BJ (cell line): ENCODE data around the gene KIF1B. TPM values are rescaled to one million over a fixed set of nuclear protein-coding genes. Genes with fewer than 3 reads are reported as not detected.
A peak's percentile ranks its signal among the peaks of the same experiment; 100 is the strongest.

Experiments
- CTCF ChIA-PET: fragments of 350-600 bp; formaldehyde crosslinking; extraction: SDS; loops from one replicate; lab custom pipeline; 2021; ENCODE audit warnings: antibody characterized with exemption, inconsistent platforms; lab: Yijun Ruan, JAX
- POLR2A ChIA-PET: fragments of 300-600 bp; sonication (Branson Sonifier 250); formaldehyde crosslinking; extraction: SDS; loops from one replicate; lab custom pipeline; 2021; ENCODE audit warnings: antibody characterized with exemption; lab: Charles Lee
- DNase-seq: peaks from one replicate; pipeline ENCODE4 v3.0.0-alpha.2; 2011; ENCODE audit warnings: low read depth
- H3K27me3 ChIP-seq: 2 replicates; pipeline ENCODE4 v1.6.0; 2011; ENCODE audit warnings: low read length; ENCODE audit not compliant: control insufficient read depth, insufficient read depth
- H3K36me3 ChIP-seq: 2 replicates; pipeline ENCODE4 v1.5.1; 2011; ENCODE audit warnings: low read length; ENCODE audit not compliant: control insufficient read depth, insufficient read depth
- H3K4me3 ChIP-seq: 2 replicates; pipeline ENCODE4 v1.5.1; 2011; ENCODE audit warnings: low read depth, mild to moderate bottlenecking, control low read depth, low read length
- polyA plus RNA-seq: library from polyadenylated mRNA; depleted of rRNA; stranded (reverse); fragments of >200 nt; gene quantifications from 2 replicates; pipeline ENCODE4 v1.2.3, GENCODE V29; 2011
- TF ChIP-seq, protein P1 (sequence below): IDR thresholded peaks from 2 replicates; pipeline ENCODE4 v1.5.1; 2011; ENCODE audit warnings: low read depth, mild to moderate bottlenecking, control low read depth, inconsistent platforms, low read length, moderate library complexity; ENCODE audit not compliant: insufficient read depth

KIF1B gene
- polyA plus RNA-seq, 1 experiment = 11.8 TPM

DNA sequence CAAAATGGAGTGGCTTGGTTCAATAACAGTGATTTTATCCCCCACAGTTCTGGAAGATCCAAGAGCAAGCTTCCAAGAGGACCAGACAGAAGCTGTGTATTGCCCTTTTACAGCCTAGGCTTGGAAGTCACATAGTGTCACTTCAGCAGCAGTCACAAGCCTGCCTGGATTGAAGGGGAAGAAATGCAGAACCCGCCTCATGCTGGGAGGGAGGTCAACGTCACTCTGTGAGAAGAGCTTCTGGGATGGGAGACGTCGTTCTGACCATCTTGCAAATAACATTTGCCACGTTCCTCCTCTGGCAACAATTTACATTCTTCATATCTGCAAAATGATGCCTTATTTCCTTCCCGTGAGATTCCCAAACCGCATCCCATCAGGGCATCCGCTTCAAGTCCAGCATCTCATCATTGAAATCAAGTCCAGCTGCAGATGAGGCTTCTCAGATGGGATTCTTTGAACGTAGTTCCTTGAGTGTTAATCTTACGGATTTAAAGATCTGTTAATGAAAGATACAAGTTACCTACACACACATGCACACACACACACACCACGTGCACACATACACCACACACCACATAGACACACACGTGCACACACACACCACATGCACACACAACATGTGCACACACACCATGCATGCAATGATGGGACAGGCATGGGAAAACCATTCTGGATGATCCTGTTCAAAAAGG is 23.9 kb upstream of the KIF1B start:
- peak; percentile 67 for DNase-seq
- ChIA-PET POLR2A (interaction anchor here (0.6 kb wide), 1 partner anchor 14 kb away, joined by 10 read pairs; no protein-coding TSS in a partner anchor), CTCF (interaction anchor here (0.9 to 1.0 kb wide), 2 partner anchors 24 to 243 kb away, joined by 3 to 5 read pairs; partner anchors contain the start of genes CENPS and KIF1B)
- no peaks in the 10 kb centered on the region for H3K27me3 ChIP-seq
- H3K4me3 ChIP-seq = no peak overlapping the region
- TF ChIP-seq, protein P1, sequence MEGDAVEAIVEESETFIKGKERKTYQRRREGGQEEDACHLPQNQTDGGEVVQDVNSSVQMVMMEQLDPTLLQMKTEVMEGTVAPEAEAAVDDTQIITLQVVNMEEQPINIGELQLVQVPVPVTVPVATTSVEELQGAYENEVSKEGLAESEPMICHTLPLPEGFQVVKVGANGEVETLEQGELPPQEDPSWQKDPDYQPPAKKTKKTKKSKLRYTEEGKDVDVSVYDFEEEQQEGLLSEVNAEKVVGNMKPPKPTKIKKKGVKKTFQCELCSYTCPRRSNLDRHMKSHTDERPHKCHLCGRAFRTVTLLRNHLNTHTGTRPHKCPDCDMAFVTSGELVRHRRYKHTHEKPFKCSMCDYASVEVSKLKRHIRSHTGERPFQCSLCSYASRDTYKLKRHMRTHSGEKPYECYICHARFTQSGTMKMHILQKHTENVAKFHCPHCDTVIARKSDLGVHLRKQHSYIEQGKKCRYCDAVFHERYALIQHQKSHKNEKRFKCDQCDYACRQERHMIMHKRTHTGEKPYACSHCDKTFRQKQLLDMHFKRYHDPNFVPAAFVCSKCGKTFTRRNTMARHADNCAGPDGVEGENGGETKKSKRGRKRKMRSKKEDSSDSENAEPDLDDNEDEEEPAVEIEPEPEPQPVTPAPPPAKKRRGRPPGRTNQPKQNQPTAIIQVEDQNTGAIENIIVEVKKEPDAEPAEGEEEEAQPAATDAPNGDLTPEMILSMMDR = no peak
- no peaks in the 10 kb centered on the region for H3K36me3 ChIP-seq

- no peak overlapping the region for H3K4me3 ChIP-seq
- ChIA-PET CTCF (interaction anchor here (0.9 to 1.0 kb wide), 2 partner anchors 23 to 243 kb away, joined by 3 to 5 read pairs; partner anchors contain the start of genes CENPS and KIF1B), POLR2A (no interaction called here)
- TF ChIP-seq, protein P1 = no peak
- H3K27me3 ChIP-seq = no peaks in the 10 kb centered on the region
- DNase-seq = no peak
- H3K36me3 ChIP-seq = no peaks in the 10 kb centered on the region
Observed at GRCh38 chr1:10187026-10187334, 23.4 kb upstream of the KIF1B start.

DNA sequence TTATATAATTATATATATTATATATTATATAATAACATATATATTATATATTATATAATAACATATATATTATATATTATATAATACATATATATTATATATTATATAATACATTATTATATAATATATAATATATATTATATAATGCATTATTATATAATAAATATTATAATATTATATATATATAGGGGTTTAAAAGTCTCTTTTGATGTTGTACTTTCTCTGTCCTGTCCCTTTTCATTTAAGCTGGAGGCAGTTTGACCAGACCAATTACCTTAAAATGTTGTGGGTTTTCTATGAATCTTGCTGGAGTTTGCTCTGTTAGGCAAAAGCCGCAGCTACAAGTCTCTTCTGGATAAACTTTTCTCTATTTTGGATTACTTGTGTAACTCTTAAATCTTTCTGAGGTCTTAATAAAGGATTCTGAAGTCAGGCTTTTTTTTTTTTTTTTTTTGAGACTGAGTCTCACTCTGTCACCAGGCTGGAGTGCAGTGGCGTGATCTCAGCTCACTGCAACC is 22.2 kb upstream of the KIF1B start:
- TF ChIP-seq, protein P1 = no peak
- H3K4me3 ChIP-seq = no peak overlapping the region
- ChIA-PET POLR2A (no interaction called here), CTCF (interaction anchor here (0.7 kb wide), 1 partner anchor 155 kb away, joined by 4 read pairs; no protein-coding TSS in a partner anchor)
- no peak for DNase-seq
- H3K36me3 ChIP-seq = no peaks in the 10 kb centered on the region
- H3K27me3 ChIP-seq = no peaks in the 10 kb centered on the region; the same call in 1 of the 2 replicates

- no peak for DNase-seq
- H3K4me3 ChIP-seq = no peak overlapping the region
- no peaks in the 10 kb centered on the region; the same call in 1 of the 2 replicates for H3K27me3 ChIP-seq
- CTCF ChIA-PET = interaction anchor here (1.2 kb wide), 1 partner anchor 20 kb away, joined by 6 read pairs; the partner anchor contains the start of gene KIF1B
- TF ChIP-seq, protein P1 = no peak
- no peaks in the 10 kb centered on the region for H3K36me3 ChIP-seq
- POLR2A ChIA-PET = no interaction called here
Observed at GRCh38 chr1:10189659-10190058, 20.7 kb upstream of the KIF1B start.

DNA sequence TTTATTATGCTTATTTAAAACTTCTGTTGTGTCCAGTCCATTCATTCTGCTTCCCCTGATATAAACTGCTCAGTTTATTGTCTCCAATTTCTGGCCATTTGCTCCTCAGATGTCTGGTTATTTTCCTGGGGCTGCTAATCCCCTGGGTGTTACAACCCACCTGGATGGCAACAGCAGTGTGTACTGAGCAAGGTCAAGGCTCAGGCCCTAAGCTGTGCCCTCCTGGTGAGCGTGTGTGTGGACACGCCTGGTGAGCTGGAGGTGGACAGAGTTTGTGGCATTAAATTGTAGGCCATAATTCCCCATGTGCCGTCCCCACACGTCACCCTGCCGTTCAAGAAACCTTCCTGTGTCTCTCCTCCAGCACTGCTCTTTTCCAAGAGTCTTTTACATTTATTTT is 18.1 kb upstream of the KIF1B start:
- CTCF ChIA-PET = interaction anchor here (1.1 to 2.8 kb wide), 2 partner anchors 17 to 146 kb away, joined by 3 to 14 read pairs; partner anchors contain the start of gene KIF1B
- TF ChIP-seq, protein P1 = no peak

More for the DNA sequence above, 18.1 kb upstream of the KIF1B start:
- DNase-seq = no peak
- POLR2A ChIA-PET = no interaction called here
- H3K4me3 ChIP-seq = no peak overlapping the region
- no peaks in the 10 kb centered on the region for H3K36me3 ChIP-seq
- no peaks in the 10 kb centered on the region; the same call in 1 of the 2 replicates for H3K27me3 ChIP-seq
